ENCODE data around the gene TOM1.

TOM1 gene

GRCh38 chr22:35373781-35374180, 74.1 kb downstream of the TOM1 start:
- no peak for DNase-seq (ENCODE audit: low spot score)

- peak; percentile 74 for DNase-seq (ENCODE audit: low spot score)
These were observed 75.3 kb downstream of the TOM1 start for GRCh38 chr22:35375031-35375430.

GRCh38 chr22:35375526-35375925, 75.8 kb downstream of the TOM1 start:
- DNase-seq (ENCODE audit: low spot score) = no peak

- peak; percentile 99 for DNase-seq (ENCODE audit: low spot score)
These were observed 77.2 kb downstream of the TOM1 start for GRCh38 chr22:35376728-35377472.

GRCh38 chr22:35377735-35378134, 78.0 kb downstream of the TOM1 start:
- no peak for DNase-seq (ENCODE audit: low spot score)

- DNase-seq (ENCODE audit: low spot score) = no peak
These were observed 78.9 kb downstream of the TOM1 start for GRCh38 chr22:35378621-35379020.

- DNase-seq (ENCODE audit: low spot score) = no peak
These were observed 79.7 kb downstream of the TOM1 start for GRCh38 chr22:35379146-35379993.

GRCh38 chr22:35380013-35380412, 80.3 kb downstream of the TOM1 start:
- DNase-seq (ENCODE audit: low spot score) = no peak

- peak; percentile 90 for DNase-seq (ENCODE audit: low spot score)
These were observed 81.1 kb downstream of the TOM1 start, which contains the start of gene HMOX1 for GRCh38 chr22:35380537-35381423. HMOX1 (plus strand) TSS chr22:35381096; CDS start chr22:35381174, 78 bp downstream.

GRCh38 chr22:35381424-35382009, 81.8 kb downstream of the TOM1 start:
- DNase-seq (ENCODE audit: low spot score) = no peak

GRCh38 chr22:35383679-35384071, 84.0 kb downstream of the TOM1 start:
- no peak for DNase-seq (ENCODE audit: low spot score)

GRCh38 chr22:35384527-35384926, 84.8 kb downstream of the TOM1 start:
- peak; percentile 42 for DNase-seq (ENCODE audit: low spot score)

- DNase-seq (ENCODE audit: low spot score) = no peak
These were observed 85.4 kb downstream of the TOM1 start for GRCh38 chr22:35384975-35385588.

GRCh38 chr22:35386670-35387288, 87.1 kb downstream of the TOM1 start:
- no peak for DNase-seq (ENCODE audit: low spot score)

- no peak for DNase-seq (ENCODE audit: low spot score)
These were observed 91.2 kb downstream of the TOM1 start for GRCh38 chr22:35390933-35391332.

GRCh38 chr22:35392357-35392756, 92.7 kb downstream of the TOM1 start:
- DNase-seq (ENCODE audit: low spot score) = no peak

- DNase-seq (ENCODE audit: low spot score) = no peak
These were observed 93.7 kb downstream of the TOM1 start for GRCh38 chr22:35393116-35394010.

- DNase-seq (ENCODE audit: low spot score) = no peak
These were observed 94.3 kb downstream of the TOM1 start for GRCh38 chr22:35394011-35394312.

GRCh38 chr22:35394810-35395563, 95.3 kb downstream of the TOM1 start:
- peak; percentile 41 for DNase-seq (ENCODE audit: low spot score)

All from kidney tubule cell (primary cell).